ENCODE results near the gene PSG2.
A peak's percentile ranks its signal among the peaks of the same experiment; 100 is the strongest.
"Not testable (repeated sequence)": the region's sequence is repeated elsewhere in the genome, so short reads cannot be mapped to it uniquely, and the experiment has no call there.

The PSG2 gene

DNA sequence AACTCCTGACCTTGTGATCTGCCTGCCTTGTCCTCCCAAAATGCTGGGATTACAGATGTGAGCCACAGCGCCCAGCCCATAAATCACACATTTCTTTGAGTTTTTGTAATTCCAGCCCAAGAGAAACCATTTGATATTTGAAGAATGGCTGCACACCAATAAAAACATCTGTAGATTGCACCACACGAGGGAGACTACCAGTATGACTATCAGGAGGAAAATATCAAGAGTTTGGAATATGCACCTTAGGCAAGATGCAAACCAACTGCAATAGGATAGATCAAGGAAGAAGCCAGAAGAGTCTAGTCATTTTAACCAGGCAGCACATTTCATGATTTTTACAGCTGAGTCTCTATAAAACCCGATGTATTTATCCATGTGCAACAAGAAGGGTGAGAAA is 20.1 kb downstream of the PSG2 start:
- DNase-seq, result not testable (repeated sequence)

DNA sequence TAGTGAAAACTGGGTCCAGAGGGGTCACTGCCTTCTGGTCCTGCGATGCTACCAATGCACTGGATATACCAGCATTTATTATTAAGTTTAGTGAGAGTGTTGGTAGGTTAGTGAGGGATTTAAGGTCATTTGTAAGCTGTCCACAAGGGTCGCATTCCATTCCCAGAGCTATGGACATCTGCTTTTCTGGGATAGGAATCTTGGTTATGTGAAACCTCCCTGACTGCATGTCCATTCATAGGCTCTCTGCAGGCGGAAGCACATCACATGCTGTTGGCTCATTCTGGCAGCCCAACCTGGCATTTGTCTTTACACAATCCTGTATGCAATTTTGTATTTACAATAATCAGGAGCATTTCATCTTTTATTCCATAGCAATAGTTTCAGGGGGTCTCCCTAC is 21.2 kb downstream of the PSG2 start:
- not testable (repeated sequence) for DNase-seq

DNA sequence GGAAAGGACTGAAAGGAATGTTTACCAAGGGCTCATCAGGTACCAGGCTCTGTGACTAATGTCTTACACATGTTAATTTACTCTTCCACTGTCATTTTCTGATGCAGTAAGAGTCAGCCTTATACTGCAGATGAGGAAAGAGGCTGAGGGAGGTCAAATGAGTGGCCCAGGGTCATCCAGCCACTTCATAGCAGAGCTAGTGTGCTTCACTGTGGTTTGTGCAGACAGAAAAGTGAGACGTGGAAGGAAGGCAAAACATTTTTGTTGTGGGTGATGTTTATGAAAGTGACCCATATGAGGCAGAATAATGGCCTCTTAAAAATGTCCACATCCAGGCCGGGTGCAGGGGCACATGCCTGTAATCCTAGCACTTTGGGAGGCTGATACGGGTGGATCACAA is 22.2 kb downstream of the PSG2 start:
- not testable (repeated sequence) for DNase-seq

DNA sequence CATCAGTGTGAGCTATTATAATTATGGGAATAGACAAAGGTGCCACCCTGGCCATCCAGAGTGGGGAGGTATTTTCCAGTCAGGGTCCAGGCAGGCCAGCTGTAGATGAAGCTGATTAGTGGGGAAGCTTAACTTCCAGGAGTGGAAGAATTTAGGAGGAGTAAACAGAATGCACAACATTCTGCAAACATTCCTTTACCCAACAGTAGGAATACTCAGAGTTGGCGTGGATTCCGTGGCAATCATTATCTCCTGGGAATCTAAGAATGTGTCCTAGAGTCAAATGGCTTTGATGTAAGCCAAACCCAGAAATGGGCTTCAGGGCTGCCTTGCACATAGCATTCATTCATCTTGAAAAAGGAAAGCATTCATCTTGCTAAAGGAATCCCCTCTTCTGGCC is 23.0 kb downstream of the PSG2 start:
- not testable (repeated sequence) for DNase-seq

DNA sequence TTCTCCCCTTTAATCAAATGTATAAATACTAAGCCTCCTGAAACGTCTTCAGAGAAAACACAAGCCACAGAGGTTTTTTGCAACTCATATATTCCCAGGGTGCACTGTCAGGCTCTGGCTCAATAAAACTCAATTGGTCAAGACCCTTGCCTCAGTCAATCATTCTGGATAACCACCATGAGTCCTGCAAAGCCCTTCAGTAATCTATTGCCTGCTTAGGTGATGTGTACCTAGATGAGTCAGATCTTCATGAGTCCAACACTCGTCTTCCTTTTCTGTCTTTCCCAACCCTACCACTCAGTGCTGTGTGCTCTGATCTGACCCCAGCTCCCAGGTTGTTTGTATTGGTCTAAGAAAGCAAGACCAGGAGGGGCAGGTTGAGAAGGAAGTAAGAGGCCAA is 24.1 kb downstream of the PSG2 start:
- DNase-seq, result not testable (repeated sequence)

- not testable (repeated sequence) for DNase-seq
These were observed 34.5 kb downstream of the PSG2 start for GRCh38 chr19:43047966-43048365.

DNA sequence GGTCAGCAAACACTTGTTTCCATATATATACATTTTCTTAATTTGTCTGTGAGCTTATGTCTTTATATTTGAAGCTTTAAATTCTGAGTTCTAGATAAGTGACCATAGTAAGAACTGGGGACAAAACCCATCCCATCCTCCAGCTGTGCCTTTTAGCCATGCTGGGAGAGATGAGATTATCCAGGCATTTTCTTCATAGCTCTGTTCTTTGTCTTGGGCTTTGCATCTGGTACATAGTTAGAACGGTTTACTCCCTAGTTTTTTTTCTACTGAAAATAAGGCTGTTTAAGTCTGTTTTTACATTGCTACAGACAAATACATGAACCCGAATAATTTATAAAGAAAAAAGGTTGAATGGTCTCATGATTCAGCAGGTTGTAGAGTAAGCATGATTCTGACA is 35.9 kb downstream of the PSG2 start:
- DNase-seq, result not testable (repeated sequence)

DNA sequence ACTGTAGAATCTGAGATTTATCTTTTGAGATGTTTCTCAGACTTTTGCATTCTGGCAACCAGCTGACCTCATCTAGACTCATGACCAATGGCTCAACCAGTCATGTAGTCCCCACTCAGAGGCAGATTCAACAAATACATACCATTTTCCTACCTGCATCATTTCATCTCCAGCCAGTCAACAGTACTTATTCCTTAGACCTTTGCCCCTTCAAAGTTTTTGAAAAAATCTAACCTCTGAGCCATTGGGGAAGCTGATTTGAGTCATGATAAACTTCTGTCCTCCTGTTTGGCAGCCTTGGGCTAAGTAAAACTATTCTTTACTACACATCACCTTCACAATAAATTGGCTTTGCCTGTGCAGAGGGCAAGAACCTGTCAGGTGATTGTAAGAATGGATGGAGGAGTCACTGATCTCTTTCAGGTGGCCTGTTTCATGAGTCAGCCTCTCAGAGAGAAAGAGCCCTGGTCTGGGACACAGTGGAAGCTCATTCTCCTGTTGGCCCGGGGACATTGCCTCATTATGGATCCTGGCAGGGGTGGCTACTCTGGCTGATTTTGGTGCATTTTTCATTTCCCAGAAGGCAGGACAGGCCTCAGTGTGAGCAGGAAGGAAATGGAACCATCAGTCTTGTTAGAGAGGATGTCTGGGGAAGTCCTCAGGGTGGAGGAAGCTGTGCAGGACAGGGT is 38.9 kb downstream of the PSG2 start:
- not testable (repeated sequence) for DNase-seq

- DNase-seq, result peak; percentile 33
These were observed 50.9 kb downstream of the PSG2 start for GRCh38 chr19:43031645-43032044.

GRCh38 chr19:43028866-43029265 is 53.6 kb downstream of the PSG2 start:
- DNase-seq, result no peak

DNA sequence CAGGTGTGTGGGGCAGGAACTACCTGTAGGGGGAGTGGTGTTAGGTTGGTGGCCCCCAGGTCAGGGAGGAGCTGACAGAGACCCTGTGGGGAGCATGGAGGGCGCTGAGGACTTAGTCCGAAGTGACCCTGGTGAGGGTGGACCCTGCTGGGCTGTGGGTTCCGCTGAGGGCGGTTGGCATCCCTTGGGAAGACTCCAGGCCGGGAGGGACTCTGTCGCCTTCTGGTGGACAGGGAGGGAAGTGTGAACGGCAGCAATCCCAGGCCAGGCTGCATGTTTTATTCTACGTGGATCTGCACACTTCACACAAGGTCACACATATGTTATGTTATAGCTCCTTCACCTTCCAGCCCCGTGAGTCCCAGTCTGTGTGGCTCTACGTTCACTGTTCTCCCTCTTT is 54.5 kb downstream of the PSG2 start:
- not testable (repeated sequence) for DNase-seq

GRCh38 chr19:43027061-43027460 is 55.4 kb downstream of the PSG2 start:
- DNase-seq, result not testable (repeated sequence)

DNA sequence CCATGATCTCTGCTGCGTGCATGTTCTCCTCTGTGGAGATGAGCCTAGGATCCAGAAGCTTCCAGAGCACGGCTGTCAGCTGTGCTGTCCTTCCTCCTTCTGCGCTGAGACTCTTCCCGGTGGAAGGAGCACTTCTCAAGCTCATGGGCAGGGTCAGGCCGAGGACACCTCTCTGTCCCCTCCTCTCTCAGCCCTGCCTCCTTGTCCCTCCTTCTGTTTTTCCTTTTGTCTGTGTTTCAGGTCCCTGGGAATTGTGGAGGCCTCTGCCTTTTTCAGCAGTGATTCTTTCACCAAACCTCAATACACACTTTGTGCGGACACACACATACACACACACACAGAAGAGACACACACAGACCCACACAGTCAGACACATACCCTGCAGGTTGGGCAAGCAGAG is 56.1 kb downstream of the PSG2 start, which contains the start of gene PSG11:
TSS of gene PSG11 (minus strand) at position 101 of the 400 bp plus-strand sequence. CDS start at position 4, 97 bp downstream.
- not testable (repeated sequence) for DNase-seq

DNA sequence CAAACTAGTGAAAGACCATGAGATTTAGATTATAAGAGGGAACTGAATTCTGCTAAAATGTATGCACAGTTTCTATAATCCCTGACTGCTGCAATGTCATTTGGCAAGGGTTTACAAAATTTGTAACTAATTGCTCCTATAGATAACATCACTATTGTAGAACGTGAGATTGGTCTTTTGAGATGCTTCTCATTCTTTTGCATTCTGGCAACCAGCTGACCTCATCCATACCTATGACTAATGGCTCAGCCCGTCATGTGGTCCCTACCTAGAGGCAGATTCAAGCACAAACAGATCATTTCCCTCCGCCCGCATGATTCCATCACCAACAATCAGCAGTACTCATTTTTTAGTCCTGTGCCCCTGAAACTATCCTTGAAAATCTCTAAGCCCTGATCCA is 60.4 kb downstream of the PSG2 start:
- DNase-seq, result peak; percentile 88

DNA sequence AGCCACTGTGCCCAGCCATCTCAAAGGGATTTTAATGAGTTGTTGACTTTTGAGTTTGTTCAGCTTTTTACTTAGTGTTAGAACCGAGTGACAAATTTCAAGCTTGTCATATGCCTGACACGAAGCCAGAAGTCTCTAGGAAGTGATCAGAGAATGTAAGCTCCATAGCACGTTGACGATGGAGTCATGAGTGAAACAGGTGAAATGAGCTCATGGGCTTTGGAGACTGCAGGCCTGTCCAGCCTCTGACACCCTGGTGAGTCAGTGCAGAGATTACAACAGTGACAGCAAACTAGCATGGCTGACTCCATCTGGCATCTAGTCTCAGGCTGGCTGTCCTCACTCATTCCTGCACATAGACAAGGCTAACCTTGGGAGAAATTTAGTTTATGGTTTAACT is 60.9 kb downstream of the PSG2 start:
- DNase-seq, result peak; percentile 84

DNA sequence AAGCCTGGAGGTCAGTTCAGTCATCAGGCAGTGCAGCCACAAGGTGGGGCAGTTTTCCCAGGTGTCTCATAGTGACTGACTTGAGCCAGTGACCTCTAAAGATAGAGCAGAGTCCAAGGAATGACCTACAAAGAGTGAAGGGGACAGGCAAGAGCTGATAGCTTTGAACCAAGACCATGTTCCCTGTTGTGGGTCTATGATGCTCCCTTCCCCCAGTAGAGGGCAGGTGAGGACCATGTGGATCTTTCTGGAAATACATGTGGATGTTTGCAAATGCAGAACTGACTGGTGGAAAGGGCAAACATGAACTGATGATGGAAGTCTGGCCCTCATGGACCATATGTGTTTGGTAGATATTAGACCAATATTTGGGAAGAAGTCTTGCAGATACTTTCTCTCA is 62.9 kb downstream of the PSG2 start:
- not testable (repeated sequence) for DNase-seq
